ENCODE results near the gene PACSIN2. TPM values are rescaled to one million over a fixed set of nuclear protein-coding genes. Genes with fewer than 3 reads are reported as not detected.
A peak's percentile ranks its signal among the peaks of the same experiment; 100 is the strongest.

Gene PACSIN2
- total RNA-seq, 4 donors from 2014 or later, result 75.4 to 90.1 (median 87.9) TPM

- Histone ChIP-seq H3K9me3 (no peaks in the 10 kb centered on the region), H3K4me1 (peaks cover 31 to 49% of the 10 kb centered on the region in 2 donors), H3K27me3 (no peaks in the 10 kb centered on the region), H3K27ac (peak overlapping the region in 2 of 3 donors; percentile 82 to 84), H3K4me3 (replicated peaks in 1 of 3) (no peak overlapping the region), H3K36me3 (no peaks in the 10 kb centered on the region)
- WGBS, 2 donors, result 87 to 88% methylated on average over 4 to 8 of the region's 9 CpGs
- no peak for TF ChIP-seq CTCF (IDR thresholded peaks at IDR 0.05)
- TF ChIP-seq POLR2A (IDR thresholded peaks at IDR 0.05), result no peak
- intact Hi-C loops (cut with DNase I), result no loop called here
- DNase-seq, result no peak
These were observed 30.0 kb downstream of the PACSIN2 start for GRCh38 chr22:42984814-42985530.

- no peaks in the 10 kb centered on the region for H3K9me3 ChIP-seq
- peak overlapping the region in 2 of 3 donors; percentile 82 to 84 for H3K27ac ChIP-seq
- intact Hi-C loops (cut with DNase I), result no loop called here
- H3K36me3 ChIP-seq, result no peaks in the 10 kb centered on the region
- no peak overlapping the region for H3K4me3 ChIP-seq (replicated peaks in 1 of 3)
- DNase-seq, result no peak
- TF ChIP-seq POLR2A (IDR thresholded peaks at IDR 0.05), result no peak
- no peak for TF ChIP-seq CTCF (IDR thresholded peaks at IDR 0.05)
- WGBS, 2 donors, result 95 to 97% methylated on average over 4 of the region's 4 CpGs
- H3K4me1 ChIP-seq, result peaks cover 37 to 54% of the 10 kb centered on the region in 2 donors
- no peaks in the 10 kb centered on the region for H3K27me3 ChIP-seq
These were observed 30.6 kb downstream of the PACSIN2 start for GRCh38 chr22:42984397-42984796.

- Histone ChIP-seq H3K4me1 (peaks cover 38 to 56% of the 10 kb centered on the region in 2 donors), H3K27ac (no peak overlapping the region), H3K27me3 (no peaks in the 10 kb centered on the region), H3K36me3 (no peaks in the 10 kb centered on the region), H3K4me3 (replicated peaks in 1 of 3) (no peak overlapping the region), H3K9me3 (no peaks in the 10 kb centered on the region)
- no peak for DNase-seq
- intact Hi-C loops (cut with DNase I), result no loop called here
- TF ChIP-seq POLR2A (IDR thresholded peaks at IDR 0.05), result no peak
- TF ChIP-seq CTCF (IDR thresholded peaks at IDR 0.05), result no peak
These were observed 31.5 kb downstream of the PACSIN2 start for GRCh38 chr22:42983470-42983869.

GRCh38 chr22:42979606-42980005 is 35.3 kb downstream of the PACSIN2 start:
- Histone ChIP-seq H3K4me1 (peaks cover 37 to 51% of the 10 kb centered on the region in 2 donors), H3K4me3 (replicated peaks in 1 of 3) (no peak overlapping the region), H3K9me3 (no peaks in the 10 kb centered on the region), H3K36me3 (no peaks in the 10 kb centered on the region), H3K27ac (peak overlapping the region; percentile 54 to 72 (median 69)), H3K27me3 (no peaks in the 10 kb centered on the region)
- 75 to 81% methylated on average over 4 of the region's 4 CpGs for WGBS, 2 donors
- intact Hi-C loops (cut with DNase I), result no loop called here
- TF ChIP-seq CTCF (IDR thresholded peaks at IDR 0.05), result no peak
- no peak for DNase-seq

- Histone ChIP-seq H3K27ac (peak overlapping the region; percentile 10 to 72 (median 69)), H3K4me3 (replicated peaks in 1 of 3) (no peak overlapping the region), H3K9me3 (no peaks in the 10 kb centered on the region), H3K4me1 (peaks cover 43 to 58% of the 10 kb centered on the region in 2 donors), H3K36me3 (no peaks in the 10 kb centered on the region), H3K27me3 (no peaks in the 10 kb centered on the region)
- 50 to 59% methylated on average over 5 of the region's 5 CpGs for WGBS, 2 donors
- TF ChIP-seq POLR2A (IDR thresholded peaks at IDR 0.05), result no peak
- intact Hi-C loops (cut with DNase I), result no loop called here
- DNase-seq, result no peak
These were observed 36.4 kb downstream of the PACSIN2 start for GRCh38 chr22:42978453-42979103.

Data from thyroid gland (tissue), 4 donors.